ENCODE data around the gene MAPK6. TPM values are rescaled to one million over a fixed set of nuclear protein-coding genes. Genes with fewer than 3 reads are reported as not detected.

Gene MAPK6
- total and polyA plus RNA-seq, 2 of the 8 experiments (the other 6 are each of a cell fraction or from before 2014, with no cell fraction given) = 22.6 to 108 TPM

GRCh38 chr15:52107238-52107637 is 88.2 kb downstream of the MAPK6 start:
- Histone ChIP-seq H2BK120ac (replicated peaks; ENCODE audit: low read depth, low read length) (no peak overlapping the region), H3K23ac (ENCODE audit: insufficient read length) (no peak overlapping the region), H2AK5ac (ENCODE audit: low read depth, low read length) (no peak overlapping the region), H4K8ac (ENCODE audit: extremely low read depth, insufficient read depth, low read length) (no peak overlapping the region), H3K9me3 (ENCODE audit: insufficient read depth in 2 of 2, low read depth in 1 of 2, low read length in 1 of 2) (no peaks in the 10 kb centered on the region), H4K20me1 (replicated peaks in 1 of 2; ENCODE audit: control insufficient read depth in 1 of 2, insufficient read depth in 2 of 2, low read length in 2 of 2) (no peaks in the 10 kb centered on the region), H3K23me2 (ENCODE audit: low read depth, low read length) (no peaks in the 10 kb centered on the region; the same call in 1 of the 2 replicates), H4K5ac (ENCODE audit: insufficient read length, low read depth, low read length) (no peak overlapping the region), H2BK5ac (ENCODE audit: low read depth, low read length) (no peak overlapping the region), H2BK12ac (ENCODE audit: low read depth, low read length) (no peak overlapping the region), H2BK15ac (ENCODE audit: low read length) (no peak overlapping the region), H3K4me3 (ENCODE audit: extremely low read depth in 1 of 4, insufficient read depth in 2 of 4, low read depth in 3 of 4, low read length in 4 of 4) (no peak overlapping the region), H3K36me3 (ENCODE audit: control insufficient read depth in 2 of 4, insufficient read depth in 4 of 4, low read length in 3 of 4) (no peaks in the 10 kb centered on the region), H3K79me2 (ENCODE audit: control insufficient read depth in 1 of 2, insufficient read depth in 2 of 2, low read length in 2 of 2) (no peaks in the 10 kb centered on the region), H3K9ac (replicated peaks in 1 of 4; ENCODE audit: extremely low read depth in 1 of 4, low read depth in 3 of 4, low read length in 3 of 4) (no peak overlapping the region), H3K4me1 (replicated peaks in 1 of 4; ENCODE audit: control insufficient read depth in 3 of 4, insufficient read depth in 4 of 4, low read length in 3 of 4) (0 out of 7 replicates have a peak, but pooled peaks cover 0 to 2% (median 0%) of the 10 kb centered on the region in 4 experiments), H4K91ac (replicated peaks; ENCODE audit: insufficient read length, low read length) (no peak overlapping the region), H2BK20ac (ENCODE audit: low read length) (no peak overlapping the region), H3K18ac (ENCODE audit: extremely low read depth, low read length) (no peak overlapping the region), H3K56ac (replicated peaks; ENCODE audit: insufficient read length, low read depth, low read length) (no peak overlapping the region), H3K14ac (ENCODE audit: insufficient read length) (no peak overlapping the region), H3K27ac (ENCODE audit: low read depth, low read length) (no peak overlapping the region), H3K4me2 (ENCODE audit: insufficient read depth in 1 of 2, low read depth in 2 of 2, low read length in 2 of 2) (no peak overlapping the region), H3K79me1 (ENCODE audit: low read depth, low read length) (no peaks in the 10 kb centered on the region), H2AFZ (ENCODE audit: low read length) (no peak overlapping the region), H3K4ac (replicated peaks; ENCODE audit: insufficient read length, low read depth, low read length) (no peak overlapping the region), H3K27me3 (replicated peaks in 1 of 4; ENCODE audit: control insufficient read depth in 3 of 4, extremely low read depth in 1 of 4, insufficient read depth in 3 of 4, low read length in 3 of 4) (peaks cover 0 to 10% (median 4%) of the 10 kb centered on the region in 4 experiments; a peak in 5 of 7 replicates)
- FAIRE-seq = no peak
- 100% methylated on average over 6 of the region's 6 CpGs; no CpG with 5 or more reads in 1 of the 2 experiments for WGBS, 2 experiments (ENCODE audit: extremely low coverage in 1 of 2, insufficient coverage in 1 of 2, insufficient read length in 1 of 2, insufficient replicate concordance in 2 of 2, low coverage in 1 of 2, low lambda C conversion rate in 2 of 2, missing lambda C conversion rate in 1 of 2)
- CTCF ChIA-PET (ENCODE audit: partially characterized antibody) = interaction anchor here (1.4 kb wide), 1 partner anchor 24 kb away, joined by 3 read pairs; no protein-coding TSS in a partner anchor
- no peak for TF ChIP-seq SP1 (IDR thresholded peaks at IDR 0.05; ENCODE audit: low read depth, low read length)
- TF ChIP-seq NRF1 (IDR thresholded peaks at IDR 0.05; ENCODE audit: low read depth, low read length) = no peak
- no peak for TF ChIP-seq ZNF274 (IDR thresholded peaks at IDR 0.05; ENCODE audit: borderline replicate concordance, extremely low read depth, low read length)
- TF ChIP-seq CEBPB (IDR thresholded peaks at IDR 0.05; ENCODE audit: low read depth, low read length) = no peak
- TF ChIP-seq SUZ12 (IDR thresholded peaks at IDR 0.05; ENCODE audit: low read length) = no peak
- TF ChIP-seq HDAC6 (IDR thresholded peaks at IDR 0.05; ENCODE audit: low read depth, low read length) = no peak
- no peak for TF ChIP-seq MAFK (IDR thresholded peaks at IDR 0.05; ENCODE audit: low read depth, low read length)
- TF ChIP-seq JUN (IDR thresholded peaks at IDR 0.05; ENCODE audit: low read depth, low read length) = no peak
- no peak for TF ChIP-seq GTF2F1 (IDR thresholded peaks at IDR 0.05; ENCODE audit: borderline replicate concordance, low read depth, low read length)
- no peak for TF ChIP-seq CREB1 (IDR thresholded peaks at IDR 0.05)
- no peak for TF ChIP-seq CBX8 (IDR thresholded peaks at IDR 0.05; ENCODE audit: borderline replicate concordance, low read depth, low read length)
- POLR2A ChIA-PET (ENCODE audit: partially characterized antibody) = interaction anchor here (0.6 to 1.1 kb wide), 2 partner anchors 11 to 1055 kb away, joined by 3 read pairs; no protein-coding TSS in a partner anchor
- no peak for DNase-seq (ENCODE audit: low read depth in 1 of 2, low spot score in 2 of 2)

Measured in H1 (cell line).